Mucosa of descending colon (tissue), 3 donors: ENCODE data around the gene ALMS1. TPM values are rescaled to one million over a fixed set of nuclear protein-coding genes. Genes with fewer than 3 reads are reported as not detected.

Experiments
- ATAC-seq: fragments of 200-7000 bp; cut with Tn5 transposase; one replicate; pipeline ENCODE4 v1.9.1; 2020; ENCODE audit warnings: mild to moderate bottlenecking, moderate library complexity
- DNase-seq, 3 donors: peaks; one replicate each; pipeline ENCODE4 v3.0.0-alpha.2; 2020
- H3K36me3 ChIP-seq: fragments of 200-600 bp; one replicate; pipeline ENCODE4 v1.8.0; 2021; ENCODE audit warnings: low read depth, mild to moderate bottlenecking
- H3K4me1 ChIP-seq: fragments of 200-600 bp; one replicate; pipeline ENCODE4 v1.8.0; 2021; ENCODE audit warnings: low read depth, mild to moderate bottlenecking
- H3K4me3 ChIP-seq: fragments of 200-600 bp; one replicate; pipeline ENCODE4 v1.8.0; 2021; ENCODE audit warnings: mild to moderate bottlenecking
- H3K9me3 ChIP-seq: fragments of 200-600 bp; one replicate; pipeline ENCODE4 v1.8.0; 2021; ENCODE audit warnings: mild to moderate bottlenecking
- intact Hi-C, 2 donors: fragments of 100-400 bp; cut with DNase I in 1 of 2; cut with micrococcal nuclease in 1 of 2; formaldehyde crosslinking; loops; one replicate each; pipeline versions ENCODE4 v1.11.0 to v1.11.1; 2022; cut with DNase I, micrococcal nuclease
- total RNA-seq, 3 donors: library from RNA; stranded (reverse); fragmentation: NEBNext Ultra II Directional in 2 of 3; extraction: Animal tissue kit (Norgen Biotek cat#: 25700) in 2 of 3; gene quantifications; one replicate each; pipeline versions ENCODE4 v1.2.1 to v1.2.4, GENCODE V29; 2021 to 2023
- TF ChIP-seq, protein P1 (sequence below): fragments of 200-600 bp; IDR thresholded peaks from one replicate; pipeline ENCODE4 v1.8.0; 2022; ENCODE audit warnings: antibody characterized with exemption, mild to moderate bottlenecking
- donor health status: DM: no; HTN: no; CAD: no; lungs with moderate emphysema.
- donor health status: DM: no; HTN: no; CAD: no.
- donor health status: DM: no; HTN: yes; CAD: no.

Gene ALMS1
- total RNA-seq, 3 donors from 2014 or later: 18.3 to 26.6 (median 21.5) TPM

- TF ChIP-seq, protein P1, sequence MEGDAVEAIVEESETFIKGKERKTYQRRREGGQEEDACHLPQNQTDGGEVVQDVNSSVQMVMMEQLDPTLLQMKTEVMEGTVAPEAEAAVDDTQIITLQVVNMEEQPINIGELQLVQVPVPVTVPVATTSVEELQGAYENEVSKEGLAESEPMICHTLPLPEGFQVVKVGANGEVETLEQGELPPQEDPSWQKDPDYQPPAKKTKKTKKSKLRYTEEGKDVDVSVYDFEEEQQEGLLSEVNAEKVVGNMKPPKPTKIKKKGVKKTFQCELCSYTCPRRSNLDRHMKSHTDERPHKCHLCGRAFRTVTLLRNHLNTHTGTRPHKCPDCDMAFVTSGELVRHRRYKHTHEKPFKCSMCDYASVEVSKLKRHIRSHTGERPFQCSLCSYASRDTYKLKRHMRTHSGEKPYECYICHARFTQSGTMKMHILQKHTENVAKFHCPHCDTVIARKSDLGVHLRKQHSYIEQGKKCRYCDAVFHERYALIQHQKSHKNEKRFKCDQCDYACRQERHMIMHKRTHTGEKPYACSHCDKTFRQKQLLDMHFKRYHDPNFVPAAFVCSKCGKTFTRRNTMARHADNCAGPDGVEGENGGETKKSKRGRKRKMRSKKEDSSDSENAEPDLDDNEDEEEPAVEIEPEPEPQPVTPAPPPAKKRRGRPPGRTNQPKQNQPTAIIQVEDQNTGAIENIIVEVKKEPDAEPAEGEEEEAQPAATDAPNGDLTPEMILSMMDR: no peak
- ATAC-seq: no peak
- intact Hi-C loops: no loop called here
- H3K9me3 ChIP-seq: peaks cover 18% of the 10 kb centered on the region
- H3K4me1 ChIP-seq: no peaks in the 10 kb centered on the region
- no peaks in the 10 kb centered on the region for H3K36me3 ChIP-seq
- no peak for DNase-seq
- no peak overlapping the region for H3K4me3 ChIP-seq
Observed at GRCh38 chr2:73406996-73407395, 21.4 kb downstream of the ALMS1 start.

DNA sequence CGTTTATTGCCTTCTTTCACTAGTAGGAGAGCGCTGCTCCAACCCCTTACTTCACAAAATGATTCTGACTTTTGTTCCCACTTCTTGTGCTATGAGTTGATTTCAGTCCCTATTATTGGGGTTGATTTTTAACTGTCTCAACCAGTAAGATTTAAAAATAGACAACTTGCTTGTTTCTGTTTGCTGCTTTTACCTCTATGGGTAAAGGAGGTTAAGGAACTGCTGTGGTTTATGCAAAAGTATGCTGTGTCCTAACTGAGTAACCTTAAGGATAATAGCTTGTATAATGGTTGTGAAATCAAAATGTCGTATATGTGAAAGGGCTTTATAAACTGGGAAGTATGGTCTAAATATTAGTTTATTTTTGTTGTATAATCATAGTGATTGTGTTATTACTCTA, 22.6 kb downstream of the ALMS1 start:
- H3K36me3 ChIP-seq: no peaks in the 10 kb centered on the region
- intact Hi-C loops: no loop called here
- peaks cover 17% of the 10 kb centered on the region for H3K9me3 ChIP-seq
- no peak for DNase-seq
- no peaks in the 10 kb centered on the region for H3K4me1 ChIP-seq
- no peak for ATAC-seq
- TF ChIP-seq, protein P1: no peak
- no peak overlapping the region for H3K4me3 ChIP-seq

DNA sequence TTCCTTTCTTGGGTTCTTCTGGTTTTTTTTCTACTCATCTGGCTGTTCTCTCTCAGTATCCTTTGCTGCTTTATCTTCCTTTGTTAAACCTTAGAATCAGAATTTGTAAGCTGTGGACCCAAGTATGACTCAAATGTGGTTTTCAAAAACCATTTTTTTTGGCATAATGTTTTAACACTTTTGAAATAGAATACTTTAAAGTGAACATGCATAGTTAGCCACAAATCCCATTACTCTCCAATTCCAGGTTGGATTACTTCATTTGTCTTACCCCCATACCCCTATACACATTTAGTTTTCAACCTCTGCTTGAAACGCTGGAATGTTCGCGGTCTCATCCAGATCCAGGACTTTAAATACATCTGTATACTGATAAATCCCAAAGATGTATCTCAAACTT, 29.1 kb downstream of the ALMS1 start:
- DNase-seq (no peak), ATAC-seq (no peak)
- intact Hi-C loops: no loop called here
- H3K4me1 ChIP-seq: no peaks in the 10 kb centered on the region
- no peaks in the 10 kb centered on the region for H3K9me3 ChIP-seq
- no peaks in the 10 kb centered on the region for H3K36me3 ChIP-seq
- no peak overlapping the region for H3K4me3 ChIP-seq
- TF ChIP-seq, protein P1: no peak

DNA sequence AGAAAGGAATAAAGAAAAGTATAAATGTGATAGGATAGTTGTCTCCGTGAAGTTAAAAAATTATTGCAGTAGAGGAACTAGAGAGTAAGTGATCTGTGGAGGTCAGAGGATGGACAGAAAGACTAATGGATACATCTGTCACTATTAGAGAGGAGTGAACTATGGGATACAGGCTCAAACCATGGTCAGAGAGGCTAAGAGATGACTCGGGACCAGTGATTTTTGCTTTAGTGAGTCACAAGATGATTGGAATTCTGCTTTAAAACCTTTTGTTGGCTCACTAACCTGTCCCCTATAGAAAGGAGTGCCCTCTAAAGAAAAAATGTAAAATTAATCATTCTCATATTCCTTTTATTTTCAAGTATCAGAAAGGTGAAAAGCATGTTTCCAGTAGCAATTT, 30.3 kb downstream of the ALMS1 start:
- intact Hi-C loops: no loop called here
- DNase-seq: no peak

GRCh38 chr2:73418343-73418742, 32.7 kb downstream of the ALMS1 start:
- H3K9me3 ChIP-seq: no peaks in the 10 kb centered on the region
- H3K4me1 ChIP-seq: no peaks in the 10 kb centered on the region
- no peaks in the 10 kb centered on the region for H3K36me3 ChIP-seq
- ATAC-seq: peak; percentile 18
- peak in 2 of 3 donors; percentile 32 to 33 for DNase-seq
- intact Hi-C loops: no loop called here
- TF ChIP-seq, protein P1: no peak
- H3K4me3 ChIP-seq: no peak overlapping the region

More for the DNA sequence above, 30.3 kb downstream of the ALMS1 start:
- Histone ChIP-seq H3K36me3 (no peaks in the 10 kb centered on the region), H3K9me3 (no peaks in the 10 kb centered on the region), H3K4me3 (no peak overlapping the region), H3K4me1 (no peaks in the 10 kb centered on the region)
- TF ChIP-seq, protein P1: no peak
- ATAC-seq: no peak

GRCh38 chr2:73423913-73424312, 38.3 kb downstream of the ALMS1 start:
- DNase-seq: no peak
- Histone ChIP-seq H3K9me3 (no peaks in the 10 kb centered on the region), H3K36me3 (no peaks in the 10 kb centered on the region), H3K4me1 (no peaks in the 10 kb centered on the region), H3K4me3 (no peak overlapping the region)
- TF ChIP-seq, protein P1: no peak
- ATAC-seq: no peak
- intact Hi-C loops: no loop called here
